Astrocyte (in vitro differentiated cells and primary cell): Measurements from ENCODE around the gene MYBBP1A. TPM values are rescaled to one million over a fixed set of nuclear protein-coding genes. Genes with fewer than 3 reads are reported as not detected.

Experiments used
- DNase-seq: peaks from one replicate; pipeline ENCODE4 v3.0.0-alpha.2; 2010; ENCODE audit warnings: low read depth
- FAIRE-seq: peaks from 2 replicates; lab custom pipeline; 2011; peaks lifted over from hg19 to GRCh38; lab: Jason Lieb, UNC
- H2AFZ ChIP-seq: 2 replicates; pipeline ENCODE4 v1.6.0; 2012; ENCODE audit warnings: low read depth, low read length, inconsistent platforms
- H3K27ac ChIP-seq: 2 replicates; pipeline ENCODE4 v1.5.1; 2011; ENCODE audit warnings: low read depth, low read length, inconsistent platforms
- H3K27me3 ChIP-seq: 2 replicates; pipeline ENCODE4 v1.6.0; 2011; ENCODE audit warnings: low read length, inconsistent platforms; ENCODE audit not compliant: insufficient read depth
- H3K36me3 ChIP-seq: 2 replicates; pipeline ENCODE4 v1.5.1; 2011; ENCODE audit warnings: low read length, inconsistent platforms; ENCODE audit not compliant: insufficient read depth
- H3K4me1 ChIP-seq: 2 replicates; pipeline ENCODE4 v1.5.1; 2011; ENCODE audit warnings: low read length, inconsistent platforms; ENCODE audit not compliant: insufficient read depth
- H3K4me2 ChIP-seq: 2 replicates; pipeline ENCODE4 v1.6.0; 2012; ENCODE audit warnings: low read length, inconsistent platforms
- H3K4me3 ChIP-seq: 2 replicates; pipeline ENCODE4 v1.5.1; 2011; ENCODE audit warnings: low read depth, mild to moderate bottlenecking, low read length, inconsistent platforms; ENCODE audit not compliant: insufficient read depth
- H3K79me2 ChIP-seq: 2 replicates; pipeline ENCODE4 v1.6.0; 2012; ENCODE audit warnings: mild to moderate bottlenecking, low read length, inconsistent platforms; ENCODE audit not compliant: insufficient read depth
- H3K9ac ChIP-seq: 2 replicates; pipeline ENCODE4 v1.6.0; 2012; ENCODE audit warnings: mild to moderate bottlenecking, low read length, inconsistent platforms
- H3K9me3 ChIP-seq: 2 replicates; pipeline ENCODE4 v1.5.1; 2012; ENCODE audit warnings: low read depth, mild to moderate bottlenecking, low read length, inconsistent platforms; ENCODE audit not compliant: insufficient read depth
- H4K20me1 ChIP-seq: 2 replicates; pipeline ENCODE4 v1.6.0; 2012; ENCODE audit warnings: low read length, inconsistent platforms; ENCODE audit not compliant: insufficient read depth
- H3K27ac Mint-ChIP-seq: one replicate; pipeline ENCODE4 v1.8.0; 2021; ENCODE audit warnings: mild to moderate bottlenecking, mixed read lengths; ENCODE audit not compliant: unreplicated experiment
- H3K27me3 Mint-ChIP-seq: one replicate; pipeline ENCODE4 v1.8.0; 2021; ENCODE audit warnings: low read depth, mixed read lengths; ENCODE audit not compliant: unreplicated experiment
- H3K36me3 Mint-ChIP-seq: one replicate; pipeline ENCODE4 v1.8.0; 2021; ENCODE audit warnings: low read depth, mixed read lengths; ENCODE audit not compliant: unreplicated experiment
- H3K4me1 Mint-ChIP-seq: one replicate; pipeline ENCODE4 v1.8.0; 2021; ENCODE audit warnings: low read depth, mixed read lengths; ENCODE audit not compliant: unreplicated experiment
- H3K4me3 Mint-ChIP-seq: one replicate; pipeline ENCODE4 v1.8.0; 2021; ENCODE audit warnings: mild to moderate bottlenecking, moderate library complexity, mixed read lengths; ENCODE audit not compliant: unreplicated experiment
- H3K9me3 Mint-ChIP-seq: one replicate; pipeline ENCODE4 v1.8.0; 2021; ENCODE audit warnings: mild to moderate bottlenecking, mixed read lengths; ENCODE audit not compliant: unreplicated experiment
- EZH2 ChIP-seq: IDR thresholded peaks from 2 replicates; pipeline ENCODE4 v1.6.1; 2012; ENCODE audit warnings: mild to moderate bottlenecking, low read length, inconsistent platforms; ENCODE audit not compliant: insufficient read depth
- total RNA-seq: library from RNA; stranded (reverse); gene quantifications from 2 replicates; pipeline ENCODE4 v1.2.1, GENCODE V29; 2021
- TF ChIP-seq, protein P1 (sequence below): IDR thresholded peaks from 2 replicates; pipeline ENCODE4 v1.5.1; 2011; ENCODE audit warnings: low read depth, mild to moderate bottlenecking, inconsistent platforms, low read length, moderate library complexity; ENCODE audit not compliant: insufficient read depth

MYBBP1A gene
- total RNA-seq, 1 donor from 2014 or later = 71.1 TPM

DNA sequence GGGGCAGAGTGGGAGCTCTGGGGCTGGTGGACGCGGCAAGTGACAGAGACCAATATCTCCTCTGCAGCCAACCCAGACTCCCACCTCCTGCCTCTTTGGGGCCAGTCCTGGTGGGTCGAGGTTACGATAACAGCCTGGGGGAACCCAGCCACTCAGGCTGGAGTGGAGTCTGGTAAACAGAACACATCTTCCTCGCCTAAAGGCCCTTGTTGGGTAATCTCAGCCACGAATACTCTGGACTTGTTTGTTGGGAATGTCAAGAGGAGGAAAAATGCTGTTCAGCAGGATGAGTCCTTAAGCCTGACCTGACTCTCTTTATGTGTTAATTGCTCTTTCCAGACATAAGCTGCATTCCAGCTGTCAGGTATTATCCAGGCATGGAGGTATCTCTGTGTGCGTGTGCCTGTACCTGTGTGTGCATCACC lies 64.5 kb downstream of the MYBBP1A start:
- no peak overlapping the region for H3K27ac ChIP-seq
- DNase-seq = no peak
- H3K79me2 ChIP-seq = no peaks in the 10 kb centered on the region
- no peaks in the 10 kb centered on the region for H3K4me1 ChIP-seq
- H3K4me1 Mint-ChIP-seq = peaks cover 3% of the 10 kb centered on the region
- no peak for FAIRE-seq
- H3K4me3 ChIP-seq = no peak overlapping the region
- H3K4me2 ChIP-seq = no peak overlapping the region
- H3K27ac Mint-ChIP-seq = no peak overlapping the region
- H3K9me3 ChIP-seq = no peaks in the 10 kb centered on the region
- peaks cover 18% of the 10 kb centered on the region for H3K27me3 Mint-ChIP-seq
- TF ChIP-seq EZH2 = no peak
- TF ChIP-seq, protein P1, sequence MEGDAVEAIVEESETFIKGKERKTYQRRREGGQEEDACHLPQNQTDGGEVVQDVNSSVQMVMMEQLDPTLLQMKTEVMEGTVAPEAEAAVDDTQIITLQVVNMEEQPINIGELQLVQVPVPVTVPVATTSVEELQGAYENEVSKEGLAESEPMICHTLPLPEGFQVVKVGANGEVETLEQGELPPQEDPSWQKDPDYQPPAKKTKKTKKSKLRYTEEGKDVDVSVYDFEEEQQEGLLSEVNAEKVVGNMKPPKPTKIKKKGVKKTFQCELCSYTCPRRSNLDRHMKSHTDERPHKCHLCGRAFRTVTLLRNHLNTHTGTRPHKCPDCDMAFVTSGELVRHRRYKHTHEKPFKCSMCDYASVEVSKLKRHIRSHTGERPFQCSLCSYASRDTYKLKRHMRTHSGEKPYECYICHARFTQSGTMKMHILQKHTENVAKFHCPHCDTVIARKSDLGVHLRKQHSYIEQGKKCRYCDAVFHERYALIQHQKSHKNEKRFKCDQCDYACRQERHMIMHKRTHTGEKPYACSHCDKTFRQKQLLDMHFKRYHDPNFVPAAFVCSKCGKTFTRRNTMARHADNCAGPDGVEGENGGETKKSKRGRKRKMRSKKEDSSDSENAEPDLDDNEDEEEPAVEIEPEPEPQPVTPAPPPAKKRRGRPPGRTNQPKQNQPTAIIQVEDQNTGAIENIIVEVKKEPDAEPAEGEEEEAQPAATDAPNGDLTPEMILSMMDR = no peak
- no peak overlapping the region for H2AFZ ChIP-seq
- H3K9ac ChIP-seq = no peak overlapping the region
- peaks cover 4% of the 10 kb centered on the region for H3K27me3 ChIP-seq
- no peaks in the 10 kb centered on the region for H3K9me3 Mint-ChIP-seq
- H3K4me3 Mint-ChIP-seq = no peak overlapping the region
- no peaks in the 10 kb centered on the region for H3K36me3 ChIP-seq
- no peaks in the 10 kb centered on the region for H4K20me1 ChIP-seq
- no peaks in the 10 kb centered on the region for H3K36me3 Mint-ChIP-seq

DNA sequence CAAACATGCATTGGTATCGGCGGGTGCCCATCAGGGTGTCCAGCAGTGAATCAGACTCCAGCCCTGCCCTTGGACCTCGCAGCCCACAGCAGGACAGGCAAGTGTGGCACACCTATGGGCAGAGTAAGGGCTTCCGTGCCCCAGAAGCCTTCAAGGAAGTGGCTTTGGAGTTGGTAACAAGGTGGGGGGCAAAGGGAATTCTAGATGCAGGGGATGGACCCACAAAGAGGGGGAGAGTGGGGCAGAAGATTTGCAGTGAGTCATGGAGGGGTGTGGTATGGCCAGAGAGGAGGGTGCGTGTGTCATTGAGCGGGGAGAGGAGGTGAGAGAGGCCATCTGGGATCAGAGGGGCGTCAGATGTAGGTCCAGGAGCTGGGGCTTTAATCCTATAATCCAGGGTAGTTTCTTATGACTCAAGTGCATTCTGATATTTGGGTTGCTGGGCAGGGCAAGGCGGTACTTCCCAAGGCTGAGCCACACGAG lies 65.0 kb downstream of the MYBBP1A start:
- TF ChIP-seq, protein P1 = no peak
- TF ChIP-seq EZH2 = no peak
- Histone ChIP-seq H3K27ac (no peak overlapping the region), H3K4me2 (no peak overlapping the region), H3K27me3 (peaks cover 4% of the 10 kb centered on the region), H3K9ac (no peak overlapping the region), H4K20me1 (no peaks in the 10 kb centered on the region), H3K4me1 (no peaks in the 10 kb centered on the region), H2AFZ (no peak overlapping the region), H3K79me2 (no peaks in the 10 kb centered on the region), H3K4me3 (no peak overlapping the region), H3K9me3 (no peaks in the 10 kb centered on the region), H3K36me3 (no peaks in the 10 kb centered on the region)
- FAIRE-seq = no peak
- DNase-seq = no peak
- Mint-ChIP-seq H3K36me3 (no peaks in the 10 kb centered on the region), H3K9me3 (no peaks in the 10 kb centered on the region), H3K27me3 (peaks cover 18% of the 10 kb centered on the region), H3K4me3 (no peak overlapping the region), H3K4me1 (peaks cover 3% of the 10 kb centered on the region), H3K27ac (no peak overlapping the region)

DNA sequence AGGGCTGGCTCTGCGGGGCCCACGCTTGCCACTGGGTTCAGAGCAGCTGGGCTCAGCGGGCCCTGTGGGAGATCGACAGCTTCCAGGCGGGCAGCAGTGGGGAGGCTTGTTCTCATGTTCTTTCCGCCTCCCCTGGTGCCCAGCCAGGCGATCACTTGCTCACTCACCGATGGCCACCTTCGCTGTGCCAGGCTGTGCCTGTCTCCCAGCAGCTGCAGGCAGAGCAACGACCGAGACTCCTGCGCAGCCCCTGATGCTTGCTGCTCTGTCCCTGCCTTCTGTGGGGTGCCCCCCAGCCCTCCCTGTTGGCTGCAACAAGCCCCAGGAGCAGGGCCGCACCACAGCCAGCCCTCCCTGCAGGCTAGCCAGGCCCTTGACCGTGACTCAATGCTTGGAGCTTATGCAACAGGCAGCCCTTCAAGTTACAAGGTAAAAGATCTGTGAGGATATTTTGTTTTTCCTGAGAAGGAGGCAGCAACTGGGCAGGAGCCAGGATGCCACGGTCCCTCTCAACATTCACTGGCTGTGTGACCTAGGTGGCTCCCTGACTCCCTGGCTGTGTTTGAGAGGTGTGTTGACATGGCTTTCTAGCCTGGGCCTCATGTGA lies 66.1 kb downstream of the MYBBP1A start:
- Mint-ChIP-seq H3K27me3 (peaks cover 19% of the 10 kb centered on the region), H3K4me3 (no peak overlapping the region), H3K9me3 (no peaks in the 10 kb centered on the region), H3K36me3 (no peaks in the 10 kb centered on the region), H3K4me1 (peaks cover 3% of the 10 kb centered on the region), H3K27ac (no peak overlapping the region)
- Histone ChIP-seq H3K79me2 (no peaks in the 10 kb centered on the region), H3K27me3 (peaks cover 4% of the 10 kb centered on the region), H2AFZ (no peak overlapping the region), H3K4me2 (no peak overlapping the region), H3K4me1 (no peaks in the 10 kb centered on the region), H3K9ac (no peak overlapping the region), H3K36me3 (no peaks in the 10 kb centered on the region), H3K4me3 (no peak overlapping the region), H3K27ac (no peak overlapping the region), H4K20me1 (no peaks in the 10 kb centered on the region), H3K9me3 (no peaks in the 10 kb centered on the region)
- FAIRE-seq (no peak), DNase-seq (no peak)
- TF ChIP-seq, protein P1 = no peak
- TF ChIP-seq EZH2 = no peak
